GM06990 (cell line): ENCODE data around the gene DNAJC6.

Experiments
- DNase-seq: peaks from one replicate; pipeline ENCODE4 v3.0.0-alpha.2; 2011; ENCODE audit not compliant: insufficient read length; ENCODE audit errors: extremely low read depth
- H3K27me3 ChIP-seq: replicated peaks from 2 replicates; pipeline ENCODE4 v1.6.0; 2011; ENCODE audit warnings: low read length; ENCODE audit not compliant: control insufficient read depth, insufficient read depth
- H3K36me3 ChIP-seq: 2 replicates; pipeline ENCODE4 v1.5.1; 2011; ENCODE audit warnings: low read length; ENCODE audit not compliant: control insufficient read depth, insufficient read depth
- H3K4me3 ChIP-seq: replicated peaks from 2 replicates; pipeline ENCODE4 v1.5.1; 2011; ENCODE audit warnings: low read depth, mild to moderate bottlenecking, control low read depth, low read length
- CTCF ChIP-seq: IDR thresholded peaks from 2 replicates; pipeline ENCODE4 v1.5.1; 2011; ENCODE audit warnings: low read length, control low read depth, mild to moderate bottlenecking, inconsistent platforms; ENCODE audit not compliant: insufficient read depth, poor library complexity, severe bottlenecking

DNAJC6 gene

GRCh38 chr1:65419681-65420589 lies 110.6 kb downstream of the DNAJC6 start:
- Histone ChIP-seq H3K36me3 (no peaks in the 10 kb centered on the region; the same call in 1 of the 2 replicates), H3K4me3 (peak overlapping the region; percentile 59), H3K27me3 (no peaks in the 10 kb centered on the region)
- no peak for TF ChIP-seq CTCF
- DNase-seq = peak; percentile 94

- H3K4me3 ChIP-seq = peak within 1 kb of the TSS; percentile 95
- no peak for TF ChIP-seq CTCF
- H3K27me3 ChIP-seq = no peaks in the 10 kb centered on the region
- peaks cover 4% of the 10 kb centered on the region; the same call in 1 of the 2 replicates for H3K36me3 ChIP-seq
- DNase-seq = peak; percentile 93
These were observed 111.4 kb downstream of the DNAJC6 start, which contains the start of the genes LEPR and LEPROT for GRCh38 chr1:65420590-65421350. Gene LEPR (plus strand): TSS chr1:65420668. CDS start chr1:65565566, 144,898 bp downstream. Gene LEPROT (plus strand): TSS chr1:65420668. CDS start chr1:65420725, 57 bp downstream.

GRCh38 chr1:65421351-65422025 lies 112.1 kb downstream of the DNAJC6 start:
- TF ChIP-seq CTCF = no peak
- H3K27me3 ChIP-seq = no peaks in the 10 kb centered on the region
- DNase-seq = no peak

GRCh38 chr1:65422241-65423203 lies 113.2 kb downstream of the DNAJC6 start:
- H3K4me3 ChIP-seq = no peak overlapping the region; the same call in 1 of the 2 replicates

More at GRCh38 chr1:65421351-65422025, 112.1 kb downstream of the DNAJC6 start:
- peaks cover 5% of the 10 kb centered on the region; the same call in 1 of the 2 replicates for H3K36me3 ChIP-seq
- H3K4me3 ChIP-seq = peak overlapping the region; percentile 95

More at GRCh38 chr1:65422241-65423203, 113.2 kb downstream of the DNAJC6 start:
- no peaks in the 10 kb centered on the region for H3K27me3 ChIP-seq
- H3K36me3 ChIP-seq = peaks cover 5% of the 10 kb centered on the region; the same call in 1 of the 2 replicates
- DNase-seq = no peak
- no peak for TF ChIP-seq CTCF
